ENCODE results near the gene RPL10.

RPL10 gene

GRCh38 chrX:154396973-154397887, 947 bp upstream of the RPL10 start:
- H3K27ac ChIP-seq: peak overlapping the region; percentile 97
- no peak for TF ChIP-seq CTCF (conservative IDR thresholded peaks at IDR 0.05)

- peak; percentile 90 for TF ChIP-seq CTCF (conservative IDR thresholded peaks at IDR 0.05)
Observed at GRCh38 chrX:154398668-154399526, 720 bp downstream of the RPL10 start.

GRCh38 chrX:154399527-154400368, 1.6 kb downstream of the RPL10 start:
- no peak for TF ChIP-seq CTCF (conservative IDR thresholded peaks at IDR 0.05)
- peak overlapping the region; percentile 97 for H3K27ac ChIP-seq

More at GRCh38 chrX:154398668-154399526, 720 bp downstream of the RPL10 start:
- peak overlapping the region; percentile 97 for H3K27ac ChIP-seq

- H3K27ac ChIP-seq: peak overlapping the region; percentile 97
Observed at GRCh38 chrX:154400369-154400817, 2.2 kb downstream of the RPL10 start.

GRCh38 chrX:154401045-154401799, 3.0 kb downstream of the RPL10 start:
- TF ChIP-seq CTCF (conservative IDR thresholded peaks at IDR 0.05): no peak
- peak overlapping the region; percentile 97 for H3K27ac ChIP-seq

- H3K27ac ChIP-seq: peak overlapping the region; percentile 97
- no peak for TF ChIP-seq CTCF (conservative IDR thresholded peaks at IDR 0.05)
Observed at GRCh38 chrX:154401918-154402621, 3.9 kb downstream of the RPL10 start.
